Subcutaneous adipose tissue (tissue), 4 donors: ENCODE measurements around the gene DISC1. TPM values are rescaled to one million over a fixed set of nuclear protein-coding genes. Genes with fewer than 3 reads are reported as not detected.

Source experiments
- total RNA-seq, 4 donors: library from RNA; depleted of rRNA; stranded (reverse); fragments of >200 nt; gene quantifications; one replicate each; pipeline ENCODE4 v1.1.0, GENCODE V29; 2016
- TF ChIP-seq, protein P1 (sequence below): fragments of 450-650 bp; IDR thresholded peaks from one replicate; pipeline ENCODE4 v1.5.1; 2016; ENCODE audit warnings: low read depth, mild to moderate bottlenecking, control low read depth, antibody characterized with exemption, moderate library complexity

The DISC1 gene
- total RNA-seq, 4 donors from 2014 or later: 9.8 to 21.6 (median 19.7) TPM

DNA sequence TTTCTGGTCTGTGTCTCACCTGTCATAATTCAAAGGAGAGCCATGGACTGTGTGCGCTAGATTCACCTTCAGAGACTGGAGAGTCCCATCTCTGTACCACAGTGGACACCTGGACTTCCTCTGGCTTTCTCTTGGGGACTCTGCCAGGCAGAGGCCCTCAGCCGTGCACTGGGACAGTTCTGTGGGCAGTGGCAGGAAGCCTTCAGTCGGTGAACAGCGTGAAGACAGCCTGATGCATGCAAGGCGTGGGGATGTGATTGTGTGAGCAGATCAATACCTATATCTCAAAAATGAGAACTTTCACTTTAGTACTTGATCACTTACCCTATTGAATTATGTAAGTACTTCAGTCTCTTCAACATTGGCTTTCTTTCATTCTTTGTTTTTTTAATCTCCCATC is 245.3 kb downstream of the DISC1 start:
- TF ChIP-seq, protein P1, sequence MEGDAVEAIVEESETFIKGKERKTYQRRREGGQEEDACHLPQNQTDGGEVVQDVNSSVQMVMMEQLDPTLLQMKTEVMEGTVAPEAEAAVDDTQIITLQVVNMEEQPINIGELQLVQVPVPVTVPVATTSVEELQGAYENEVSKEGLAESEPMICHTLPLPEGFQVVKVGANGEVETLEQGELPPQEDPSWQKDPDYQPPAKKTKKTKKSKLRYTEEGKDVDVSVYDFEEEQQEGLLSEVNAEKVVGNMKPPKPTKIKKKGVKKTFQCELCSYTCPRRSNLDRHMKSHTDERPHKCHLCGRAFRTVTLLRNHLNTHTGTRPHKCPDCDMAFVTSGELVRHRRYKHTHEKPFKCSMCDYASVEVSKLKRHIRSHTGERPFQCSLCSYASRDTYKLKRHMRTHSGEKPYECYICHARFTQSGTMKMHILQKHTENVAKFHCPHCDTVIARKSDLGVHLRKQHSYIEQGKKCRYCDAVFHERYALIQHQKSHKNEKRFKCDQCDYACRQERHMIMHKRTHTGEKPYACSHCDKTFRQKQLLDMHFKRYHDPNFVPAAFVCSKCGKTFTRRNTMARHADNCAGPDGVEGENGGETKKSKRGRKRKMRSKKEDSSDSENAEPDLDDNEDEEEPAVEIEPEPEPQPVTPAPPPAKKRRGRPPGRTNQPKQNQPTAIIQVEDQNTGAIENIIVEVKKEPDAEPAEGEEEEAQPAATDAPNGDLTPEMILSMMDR: no peak

DNA sequence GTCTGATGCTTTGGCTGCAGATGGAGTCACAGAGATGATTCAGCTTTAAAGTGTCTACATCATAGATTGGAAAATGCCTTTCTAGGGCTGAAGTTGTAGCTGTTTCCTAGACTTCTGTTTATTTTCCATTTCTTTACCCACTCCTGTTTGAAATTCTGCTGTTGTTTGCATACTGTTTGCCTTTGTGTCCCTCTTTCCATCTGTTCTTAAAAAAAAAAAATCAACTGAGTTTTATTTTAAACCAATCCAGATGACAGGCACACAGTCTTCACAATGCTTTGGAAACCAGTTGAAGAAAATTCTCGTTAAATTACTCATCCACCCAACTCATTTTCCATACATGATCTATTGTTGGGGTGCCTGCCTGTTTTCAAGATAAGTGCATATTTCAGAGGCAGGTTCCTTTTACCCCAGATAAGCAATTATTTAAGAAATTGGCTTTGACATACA is 245.9 kb downstream of the DISC1 start:
- TF ChIP-seq, protein P1: no peak

DNA sequence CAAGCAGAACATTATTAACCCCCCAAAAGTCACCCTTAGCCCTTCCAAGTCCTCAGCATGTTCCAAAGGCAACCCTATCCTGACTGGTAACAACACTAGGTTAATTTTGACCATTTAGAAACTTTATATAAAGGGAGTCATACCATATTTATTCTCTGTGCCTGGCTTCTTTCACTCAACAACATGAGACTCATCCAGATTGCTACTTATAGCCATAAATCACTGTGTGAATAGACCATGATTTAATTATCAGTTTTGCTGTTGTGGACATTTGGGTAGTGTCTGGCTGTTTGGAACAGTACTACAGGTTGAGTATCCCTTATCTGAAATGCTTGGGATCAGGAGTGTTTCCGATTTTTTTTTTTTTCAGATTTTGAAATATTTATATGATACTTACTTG is 252.1 kb downstream of the DISC1 start:
- TF ChIP-seq, protein P1: no peak

DNA sequence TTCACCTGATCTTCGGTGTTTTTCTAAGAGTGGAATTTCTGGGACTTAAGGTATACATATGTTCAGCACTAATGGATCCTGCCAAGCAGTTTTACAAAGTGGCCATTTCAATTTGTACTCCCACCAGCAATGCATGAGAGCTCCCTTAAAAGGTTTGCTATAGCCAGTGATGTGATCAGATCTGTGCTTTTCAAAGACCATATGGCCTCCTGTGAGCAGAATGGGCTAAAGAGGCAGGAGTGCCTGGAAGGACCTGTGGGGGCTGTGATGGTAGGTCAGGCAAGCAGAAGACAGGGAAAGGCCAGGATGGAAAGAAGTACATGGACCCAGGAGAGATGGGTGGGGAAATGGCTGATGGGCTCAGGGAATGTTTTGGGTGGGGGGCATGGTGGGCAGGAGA is 252.7 kb downstream of the DISC1 start:
- TF ChIP-seq, protein P1: no peak

DNA sequence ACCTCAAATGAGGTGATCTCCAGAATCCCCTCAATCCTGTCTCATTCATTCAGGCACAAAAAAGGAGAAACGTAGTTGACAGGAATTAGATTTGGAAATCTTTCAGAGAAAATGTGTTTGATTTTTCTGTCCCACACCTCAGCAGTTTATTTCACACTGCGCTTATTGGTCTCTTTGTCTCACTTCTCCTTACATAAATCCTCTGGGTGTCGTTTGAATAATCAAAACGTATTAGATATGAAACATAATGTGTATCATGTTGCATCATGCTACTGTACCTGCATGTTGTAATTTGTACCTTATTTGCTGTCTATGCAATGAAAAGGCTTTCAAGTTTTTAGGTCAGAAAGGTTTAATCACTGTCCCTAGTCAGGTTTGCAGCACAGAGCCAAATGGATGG is 255.7 kb downstream of the DISC1 start:
- TF ChIP-seq, protein P1: no peak

DNA sequence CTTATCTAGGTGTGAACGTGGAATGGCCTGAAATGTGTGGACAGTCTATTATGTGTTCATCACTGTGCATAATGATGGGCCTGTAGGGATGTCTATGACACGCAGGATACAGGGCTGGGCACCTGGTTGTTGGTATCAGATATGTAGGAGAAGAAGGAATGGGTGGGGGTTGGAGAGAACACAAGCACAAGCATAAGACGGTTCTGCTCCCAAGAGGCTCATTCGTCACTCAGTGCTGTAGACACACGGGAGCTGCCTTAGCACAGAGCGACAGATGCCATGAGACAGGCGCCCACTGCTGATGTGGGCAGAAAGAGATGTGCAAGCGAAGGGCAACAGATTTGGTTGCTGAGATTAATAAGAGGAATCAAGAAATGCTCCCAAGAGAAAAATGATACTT is 256.2 kb downstream of the DISC1 start:
- TF ChIP-seq, protein P1: no peak

DNA sequence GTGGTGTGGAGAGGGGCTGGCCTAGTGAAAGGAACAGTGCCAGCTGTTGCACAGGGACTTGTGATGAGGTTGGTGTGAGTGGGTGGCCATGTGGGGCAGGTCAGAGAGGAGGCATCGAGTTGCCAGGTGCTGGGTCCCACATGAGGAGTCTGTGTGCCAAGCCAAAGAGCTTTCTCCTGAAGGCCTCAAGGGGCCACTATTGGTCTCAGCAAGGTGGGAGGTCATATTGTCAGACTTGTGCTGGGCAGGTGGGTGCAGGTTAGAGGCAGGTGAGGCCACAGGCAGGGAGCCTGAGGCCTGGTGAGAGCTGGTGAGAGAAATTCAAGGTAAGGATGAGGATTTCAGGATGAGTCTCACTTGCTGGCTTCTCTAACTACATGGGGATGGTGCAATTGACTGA is 256.8 kb downstream of the DISC1 start:
- TF ChIP-seq, protein P1: no peak
